Coronary artery (tissue), 2 donors: Measurements from ENCODE around the gene MACROD2.

ENCODE experiments used
- DNase-seq: peaks from one replicate; pipeline ENCODE4 v3.0.0-alpha.2; 2017; ENCODE audit warnings: low spot score
- H3K27ac ChIP-seq, 2 donors: fragments of 200-600 bp; sonication (generic); one replicate each; pipeline ENCODE4 v1.5.1; 2016 to 2019
- H3K4me3 ChIP-seq: fragments of 200-600 bp; sonication (generic); 2 replicates; pipeline ENCODE4 v1.5.1; 2016; ENCODE audit warnings: mild to moderate bottlenecking, moderate library complexity
- TF ChIP-seq, protein P1 (sequence below): fragments of 200-600 bp; sonication (generic); IDR thresholded peaks from one replicate; pipeline ENCODE4 v1.5.1; 2019; ENCODE audit warnings: antibody characterized with exemption

MACROD2 gene

DNA sequence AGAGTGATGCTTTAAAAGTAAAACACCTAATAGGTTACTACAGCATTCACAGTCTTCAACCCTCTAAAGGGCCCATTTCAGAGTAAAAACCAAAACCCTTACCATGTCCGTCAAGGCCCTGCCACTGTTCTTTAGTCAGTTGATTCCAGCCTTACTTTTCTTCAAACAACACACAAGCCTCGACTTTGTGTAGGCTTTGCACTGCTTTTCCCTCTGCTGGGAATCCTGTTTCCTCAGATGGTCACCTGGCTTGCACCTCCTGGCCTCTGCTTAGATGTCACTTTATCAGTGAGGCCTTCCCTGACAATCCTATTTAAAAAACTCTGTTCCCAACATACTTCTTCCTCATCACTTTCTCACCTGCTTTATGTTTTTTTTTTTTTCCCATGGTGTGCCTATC lies 419.2 kb downstream of the MACROD2 start:
- TF ChIP-seq, protein P1, sequence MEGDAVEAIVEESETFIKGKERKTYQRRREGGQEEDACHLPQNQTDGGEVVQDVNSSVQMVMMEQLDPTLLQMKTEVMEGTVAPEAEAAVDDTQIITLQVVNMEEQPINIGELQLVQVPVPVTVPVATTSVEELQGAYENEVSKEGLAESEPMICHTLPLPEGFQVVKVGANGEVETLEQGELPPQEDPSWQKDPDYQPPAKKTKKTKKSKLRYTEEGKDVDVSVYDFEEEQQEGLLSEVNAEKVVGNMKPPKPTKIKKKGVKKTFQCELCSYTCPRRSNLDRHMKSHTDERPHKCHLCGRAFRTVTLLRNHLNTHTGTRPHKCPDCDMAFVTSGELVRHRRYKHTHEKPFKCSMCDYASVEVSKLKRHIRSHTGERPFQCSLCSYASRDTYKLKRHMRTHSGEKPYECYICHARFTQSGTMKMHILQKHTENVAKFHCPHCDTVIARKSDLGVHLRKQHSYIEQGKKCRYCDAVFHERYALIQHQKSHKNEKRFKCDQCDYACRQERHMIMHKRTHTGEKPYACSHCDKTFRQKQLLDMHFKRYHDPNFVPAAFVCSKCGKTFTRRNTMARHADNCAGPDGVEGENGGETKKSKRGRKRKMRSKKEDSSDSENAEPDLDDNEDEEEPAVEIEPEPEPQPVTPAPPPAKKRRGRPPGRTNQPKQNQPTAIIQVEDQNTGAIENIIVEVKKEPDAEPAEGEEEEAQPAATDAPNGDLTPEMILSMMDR, result no peak

DNA sequence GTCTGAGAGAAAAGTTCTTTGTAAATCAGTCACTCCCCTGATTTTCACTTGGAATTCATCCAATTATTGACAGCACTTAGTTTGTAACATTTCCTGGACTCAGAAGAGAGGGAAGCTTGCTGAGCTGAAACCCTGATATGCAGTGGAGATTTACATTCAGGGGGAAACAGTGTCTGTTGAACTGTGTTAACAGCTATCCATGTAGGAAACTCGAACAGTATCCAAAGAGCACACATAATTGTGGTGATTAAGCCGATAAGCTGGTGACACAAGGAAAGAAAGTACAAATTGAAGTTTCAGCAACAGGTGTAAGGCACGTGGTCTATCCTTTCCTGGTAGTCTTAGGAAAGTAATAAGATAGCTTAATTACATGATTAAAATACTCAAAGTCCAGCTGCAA lies 420.2 kb downstream of the MACROD2 start:
- no peak for DNase-seq
- Histone ChIP-seq H3K4me3 (no peak overlapping the region), H3K27ac (no peak overlapping the region)
- TF ChIP-seq, protein P1, result no peak

More for the DNA sequence above, 419.2 kb downstream of the MACROD2 start:
- H3K4me3 ChIP-seq, result no peak overlapping the region
- H3K27ac ChIP-seq, result no peak overlapping the region
- DNase-seq, result no peak

- Histone ChIP-seq H3K27ac (no peak overlapping the region), H3K4me3 (no peak overlapping the region)
- TF ChIP-seq, protein P1, result no peak
- DNase-seq, result no peak
These were observed 423.1 kb downstream of the MACROD2 start for GRCh38 chr20:14418376-14418775.

- TF ChIP-seq, protein P1, result no peak
- no peak for DNase-seq
- Histone ChIP-seq H3K27ac (no peak overlapping the region), H3K4me3 (no peak overlapping the region)
These were observed 427.6 kb downstream of the MACROD2 start for GRCh38 chr20:14422892-14423291.

DNA sequence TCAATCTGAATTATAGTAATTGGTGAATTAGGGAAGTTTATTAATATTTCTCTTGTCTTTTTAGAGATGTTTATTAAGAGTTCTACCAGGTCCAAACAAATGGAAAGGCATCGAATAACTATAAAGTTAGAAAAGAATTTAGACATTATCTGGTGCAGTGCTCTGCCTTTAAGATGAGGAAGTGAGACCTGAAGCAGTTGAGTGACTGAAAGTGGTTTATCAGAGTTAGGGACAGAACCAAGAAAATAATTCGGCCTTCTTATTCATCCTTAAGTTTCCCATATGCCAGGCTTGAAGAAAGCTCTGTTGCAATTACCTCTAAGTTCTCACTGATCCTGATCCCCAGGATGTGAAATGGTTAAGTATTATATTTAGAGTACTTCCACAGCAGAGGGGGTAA lies 436.3 kb downstream of the MACROD2 start:
- Histone ChIP-seq H3K4me3 (no peak overlapping the region), H3K27ac (no peak overlapping the region)
- no peak for DNase-seq
- TF ChIP-seq, protein P1, result no peak

- Histone ChIP-seq H3K27ac (no peak overlapping the region), H3K4me3 (no peak overlapping the region)
- TF ChIP-seq, protein P1, result no peak
- DNase-seq, result no peak
These were observed 436.8 kb downstream of the MACROD2 start for GRCh38 chr20:14432085-14432484.

GRCh38 chr20:14432597-14432996 lies 437.3 kb downstream of the MACROD2 start:
- TF ChIP-seq, protein P1, result no peak
- H3K27ac ChIP-seq, result no peak overlapping the region
- DNase-seq, result no peak
- H3K4me3 ChIP-seq, result no peak overlapping the region
